Transverse colon (tissue), 4 donors: ENCODE data around the gene GLOD4. TPM values are rescaled to one million over a fixed set of nuclear protein-coding genes. Genes with fewer than 3 reads are reported as not detected.
A peak's percentile ranks its signal among the peaks of the same experiment; 100 is the strongest.

ENCODE experiments used
- DNase-seq: peaks from one replicate; pipeline ENCODE4 v3.0.0-alpha.2; 2019
- H3K27ac ChIP-seq, 4 donors: fragments of 200-600 bp; sonication (generic); 2 replicates each; pipeline ENCODE4 v1.5.1; 2016 to 2018; ENCODE audit warnings: inconsistent platforms in 4 of 4
- H3K27me3 ChIP-seq: fragments of 200-600 bp; sonication (generic); 2 replicates; pipeline ENCODE4 v1.5.1; 2017; ENCODE audit warnings: inconsistent platforms
- H3K36me3 ChIP-seq, 4 donors: fragments of 200-600 bp; sonication (generic); 2 replicates each; pipeline ENCODE4 v1.5.1; 2017 to 2019; ENCODE audit warnings: inconsistent platforms in 4 of 4
- H3K4me1 ChIP-seq, 4 donors: fragments of 200-600 bp; sonication (generic); 2 replicates each; pipeline ENCODE4 v1.5.1; 2017 to 2020; ENCODE audit warnings: inconsistent platforms in 4 of 4
- H3K4me3 ChIP-seq, 4 donors: fragments of 200-600 bp; sonication (generic); 1 replicate in 1 of 4; 2 replicates in 3 of 4; pipeline versions ENCODE4 v1.5.1 to v1.6.1; 2017 to 2019; ENCODE audit warnings: inconsistent platforms in 4 of 4
- H3K9me3 ChIP-seq, 2 donors: fragments of 200-600 bp; sonication (generic); 2 replicates each; pipeline ENCODE4 v1.5.1; 2017 to 2019; ENCODE audit warnings: inconsistent platforms in 2 of 2
- EP300 ChIP-seq: sonication (generic); formaldehyde crosslinking; IDR thresholded peaks from one replicate; pipeline ENCODE4 v1.6.1; 2017; ENCODE audit warnings: antibody characterized with exemption, low read depth
- POLR2A ChIP-seq: fragments of 450-650 bp; IDR thresholded peaks from one replicate; pipeline ENCODE4 v1.6.1; 2016; ENCODE audit warnings: antibody characterized with exemption, mild to moderate bottlenecking, moderate library complexity
- POLR2AphosphoS5 ChIP-seq, 3 donors: sonication (generic); formaldehyde crosslinking; IDR thresholded peaks; one replicate each; pipeline ENCODE4 v1.6.1; 2016; ENCODE audit warnings: antibody characterized with exemption in 3 of 3
- WGBS, 2 donors: methylation state at CpG; one replicate each; pipeline ENCODE4 v1.1.5; 2018; ENCODE audit warnings: low coverage in 1 of 2; 5-methylcytosine and 5-hydroxymethylcytosine counted together
- in situ Hi-C, 4 donors: fragments of 200-750 bp; cut with MboI; loops; one replicate each; pipeline versions ENCODE4 v1.15.0 to v1.15.1; 2017; ENCODE audit warnings: low sequenced_read_pairs in 3 of 4, low pct_ligation_motif_present in 1 of 4, low pct_unique_long_range_greater_than_20kb in 1 of 4
- intact Hi-C: fragments of 100-400 bp; cut with DNase I; formaldehyde crosslinking; loops from one replicate; pipeline ENCODE4 v1.15.1; 2023; ENCODE audit warnings: low total_unique reads
- total RNA-seq, 4 donors: library from RNA; depleted of rRNA; stranded (reverse); fragments of >200 nt; gene quantifications; one replicate each; pipeline ENCODE4 v1.1.0, GENCODE V29; 2016
- TF ChIP-seq, protein P1 (sequence below), 5 experiments: fragments of 200-600 bp in 3 of 5; fragments of 450-650 bp in 2 of 5; sonication (generic) in 3 of 5; IDR thresholded peaks; 1 replicate in 2 of 5; 2 replicates in 3 of 5; pipeline ENCODE4 v1.5.1; 2016 to 2017; ENCODE audit warnings: antibody characterized with exemption in 5 of 5, inconsistent platforms in 3 of 5, mild to moderate bottlenecking in 2 of 5, moderate library complexity in 1 of 5

GLOD4 gene
- total RNA-seq, 4 donors from 2014 or later, result 65.5 to 124 (median 73.7) TPM

DNA sequence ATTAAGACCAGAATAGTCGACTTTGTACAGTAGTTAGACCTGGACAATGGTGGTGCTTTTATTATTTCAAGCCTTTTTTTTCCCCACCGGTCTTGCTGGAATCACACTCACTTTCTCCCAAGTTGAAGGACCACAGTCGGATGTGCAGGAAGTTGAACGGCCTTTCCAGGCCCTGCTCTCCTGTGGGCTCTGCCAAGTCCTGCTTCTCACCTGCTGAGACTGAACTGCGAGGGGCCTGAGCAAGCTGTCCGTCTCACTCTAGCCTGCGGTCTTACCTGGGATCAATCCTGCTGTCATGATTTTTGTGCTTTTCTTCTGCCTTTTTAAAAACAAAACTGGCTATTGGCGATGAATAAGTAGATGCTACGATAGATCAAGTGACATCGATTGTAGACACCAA, 48.3 kb downstream of the GLOD4 start:
- no peaks in the 10 kb centered on the region for H3K27me3 ChIP-seq
- DNase-seq, result no peak
- no peaks in the 10 kb centered on the region for H3K36me3 ChIP-seq
- no peaks in the 10 kb centered on the region for H3K9me3 ChIP-seq
- peaks cover 3 to 22% (median 13%) of the 10 kb centered on the region in 4 donors for H3K4me1 ChIP-seq
- H3K4me3 ChIP-seq, result peak overlapping the region in 1 of 4 donors; percentile 56
- in situ Hi-C loops (no loop called here), intact Hi-C loops (no loop called here)
- 72 to 85% methylated on average over 8 to 10 of the region's 10 CpGs for WGBS, 2 donors
- peak overlapping the region in 1 of 4 donors; percentile 89 for H3K27ac ChIP-seq
- TF ChIP-seq POLR2A (no peak), EP300 (no peak), POLR2AphosphoS5 (IDR thresholded peaks at IDR 0.05) (no peak)
- TF ChIP-seq, protein P1, sequence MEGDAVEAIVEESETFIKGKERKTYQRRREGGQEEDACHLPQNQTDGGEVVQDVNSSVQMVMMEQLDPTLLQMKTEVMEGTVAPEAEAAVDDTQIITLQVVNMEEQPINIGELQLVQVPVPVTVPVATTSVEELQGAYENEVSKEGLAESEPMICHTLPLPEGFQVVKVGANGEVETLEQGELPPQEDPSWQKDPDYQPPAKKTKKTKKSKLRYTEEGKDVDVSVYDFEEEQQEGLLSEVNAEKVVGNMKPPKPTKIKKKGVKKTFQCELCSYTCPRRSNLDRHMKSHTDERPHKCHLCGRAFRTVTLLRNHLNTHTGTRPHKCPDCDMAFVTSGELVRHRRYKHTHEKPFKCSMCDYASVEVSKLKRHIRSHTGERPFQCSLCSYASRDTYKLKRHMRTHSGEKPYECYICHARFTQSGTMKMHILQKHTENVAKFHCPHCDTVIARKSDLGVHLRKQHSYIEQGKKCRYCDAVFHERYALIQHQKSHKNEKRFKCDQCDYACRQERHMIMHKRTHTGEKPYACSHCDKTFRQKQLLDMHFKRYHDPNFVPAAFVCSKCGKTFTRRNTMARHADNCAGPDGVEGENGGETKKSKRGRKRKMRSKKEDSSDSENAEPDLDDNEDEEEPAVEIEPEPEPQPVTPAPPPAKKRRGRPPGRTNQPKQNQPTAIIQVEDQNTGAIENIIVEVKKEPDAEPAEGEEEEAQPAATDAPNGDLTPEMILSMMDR (IDR thresholded peaks at IDR 0.05), result no peak

DNA sequence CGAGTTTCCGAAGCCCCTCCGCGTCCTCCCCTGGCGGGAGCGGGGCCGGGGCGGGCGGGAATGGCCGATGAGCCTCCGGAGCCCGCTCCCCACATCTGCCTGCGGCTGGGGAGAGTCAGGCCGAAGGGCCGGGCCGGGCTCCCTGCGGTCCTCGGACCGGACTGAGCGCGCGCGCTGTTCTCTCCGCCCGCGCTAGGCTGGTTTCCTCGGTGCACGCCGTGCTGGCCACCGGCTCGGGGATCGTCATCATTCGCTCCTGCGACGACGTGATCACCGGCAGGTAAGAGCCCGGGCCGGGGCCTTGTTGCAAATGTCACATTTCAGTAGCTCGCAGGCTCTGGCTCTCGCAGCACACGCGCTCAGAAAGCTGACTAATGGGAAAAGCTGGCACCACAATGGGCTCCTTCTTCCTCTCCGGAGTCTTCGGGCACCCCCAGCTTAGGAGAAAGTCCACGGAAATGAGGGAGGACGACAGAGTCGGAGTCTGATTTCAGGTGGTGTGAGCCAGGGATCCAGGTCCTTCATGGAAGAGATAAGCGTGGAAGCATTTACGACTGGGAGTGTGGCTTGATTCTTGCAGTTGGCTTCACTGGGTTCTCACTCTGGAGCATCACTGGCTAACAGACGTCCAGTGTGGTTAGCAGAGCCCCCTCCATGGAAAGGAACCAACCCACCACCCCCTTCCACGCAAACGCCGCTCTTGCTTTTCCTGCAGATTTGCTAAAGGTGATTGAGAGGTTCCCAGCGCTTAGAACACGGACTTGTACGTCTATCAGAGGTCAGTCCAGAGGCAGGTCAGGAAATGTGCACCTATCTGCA, 49.0 kb downstream of the GLOD4 start:
- Histone ChIP-seq H3K27me3 (no peaks in the 10 kb centered on the region), H3K27ac (peak overlapping the region; percentile 86 to 89 (median 88)), H3K36me3 (no peaks in the 10 kb centered on the region), H3K4me3 (peak overlapping the region; percentile 56 to 89 (median 82)), H3K4me1 (peaks cover 3 to 22% (median 13%) of the 10 kb centered on the region in 4 donors), H3K9me3 (no peaks in the 10 kb centered on the region)
- peak; percentile 49 for DNase-seq
- intact Hi-C loops, result no loop called here
- 10 to 40% methylated on average over 3 to 33 of the region's 57 CpGs for WGBS, 2 donors
- TF ChIP-seq POLR2A (peak; percentile 25), POLR2AphosphoS5 (IDR thresholded peaks at IDR 0.05) (no peak), EP300 (no peak)
- TF ChIP-seq, protein P1 (IDR thresholded peaks at IDR 0.05), result no peak
- in situ Hi-C loops, result no loop called here

DNA sequence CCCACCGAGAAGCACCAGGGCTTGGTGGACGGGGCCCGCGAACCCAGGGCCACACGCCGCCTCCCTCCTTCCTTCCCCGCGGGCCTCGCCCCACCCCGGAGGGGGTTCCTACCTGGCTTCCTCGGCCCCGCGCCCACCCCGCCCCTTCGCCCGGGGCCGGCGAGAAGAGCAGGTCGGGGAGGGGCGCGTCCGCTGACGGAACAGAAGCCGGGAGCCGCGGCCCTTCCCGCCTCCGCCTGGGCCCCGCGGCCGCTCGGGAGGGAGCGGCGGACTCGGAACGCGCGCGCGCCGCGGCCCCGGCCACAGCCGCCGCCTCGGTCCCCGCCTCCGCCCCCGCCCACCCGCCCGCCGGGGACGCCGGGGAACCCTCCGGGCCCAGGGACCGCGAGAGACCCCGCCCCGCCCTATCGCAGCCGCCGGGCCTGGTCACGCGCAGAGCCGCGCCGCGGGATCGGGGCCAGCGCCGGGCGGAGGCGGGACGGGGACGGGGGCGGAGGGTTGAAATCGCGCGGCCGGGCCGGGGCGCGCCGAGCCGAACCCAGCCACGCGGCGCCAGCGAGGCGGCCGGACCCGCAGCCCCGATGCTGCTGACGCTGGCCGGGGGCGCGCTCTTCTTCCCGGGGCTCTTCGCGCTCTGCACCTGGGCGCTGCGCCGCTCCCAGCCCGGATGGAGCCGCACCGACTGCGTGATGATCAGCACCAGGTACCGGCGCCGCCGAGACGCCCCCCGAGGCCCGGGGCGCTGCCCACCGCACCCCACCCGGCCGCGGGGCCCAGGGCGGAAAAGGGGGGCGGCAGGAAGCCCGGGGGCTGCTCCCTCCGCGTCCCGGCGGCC, 49.8 kb downstream of the GLOD4 start, which contains the start of gene TLCD3A:
Gene TLCD3A, plus strand, starts transcription at position 530 of the 835 bp plus-strand sequence. Its CDS starts 52 bp downstream, at position 582.
- in situ Hi-C loops (no loop called here), intact Hi-C loops (no loop called here)
- Histone ChIP-seq H3K27ac (peak within 1 kb of the TSS; percentile 86 to 89 (median 88)), H3K27me3 (no peaks in the 10 kb centered on the region), H3K9me3 (no peaks in the 10 kb centered on the region), H3K36me3 (no peaks in the 10 kb centered on the region), H3K4me1 (peaks cover 3 to 22% (median 13%) of the 10 kb centered on the region in 4 donors), H3K4me3 (peak within 1 kb of the TSS; percentile 56 to 89 (median 82))
- TF ChIP-seq, protein P1 (IDR thresholded peaks at IDR 0.05), result no peak
- TF ChIP-seq POLR2A (peak; percentile 38), EP300 (no peak), POLR2AphosphoS5 (IDR thresholded peaks at IDR 0.05) (peak in 2 of 3 donors; percentile 12 to 23)
- 0% methylated on average over 30 of the region's 126 CpGs; no CpG with 5 or more reads in 1 of the 2 donors for WGBS, 2 donors
- DNase-seq, result peak; percentile 78

DNA sequence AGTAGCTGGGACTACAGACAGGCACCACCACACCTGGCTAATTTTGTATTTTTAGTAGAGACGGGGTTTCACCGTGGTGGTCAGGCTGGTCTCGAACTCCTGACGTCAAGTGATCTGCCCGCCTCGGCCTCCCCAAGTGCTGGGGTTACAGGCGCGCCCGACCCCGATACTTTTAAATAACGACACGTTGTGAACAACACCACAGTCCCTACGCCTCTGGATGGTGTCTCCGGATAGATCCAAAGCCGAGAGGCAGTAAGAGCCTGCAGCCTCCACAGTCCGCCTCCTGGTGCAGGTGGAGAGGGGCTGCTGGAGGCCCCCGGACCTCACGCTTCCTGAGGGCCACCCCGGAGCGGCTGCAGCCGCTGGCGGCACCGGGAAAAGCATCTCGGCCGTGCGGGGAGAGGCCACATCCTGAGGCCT, 50.4 kb downstream of the GLOD4 start:
- peak overlapping the region; percentile 86 to 89 (median 88) for H3K27ac ChIP-seq
- H3K36me3 ChIP-seq, result no peaks in the 10 kb centered on the region
- 4% methylated on average over 26 of the region's 26 CpGs; no CpG with 5 or more reads in 1 of the 2 donors for WGBS, 2 donors
- peaks cover 3 to 22% (median 14%) of the 10 kb centered on the region in 4 donors for H3K4me1 ChIP-seq
- no peak for DNase-seq
- TF ChIP-seq EP300, result no peak
- TF ChIP-seq, protein P1 (IDR thresholded peaks at IDR 0.05), result peak in 1 of 5 experiments; percentile 16
- no peaks in the 10 kb centered on the region for H3K9me3 ChIP-seq
- H3K4me3 ChIP-seq, result peak overlapping the region; percentile 56 to 89 (median 69)
- in situ Hi-C loops, result no loop called here
- no peaks in the 10 kb centered on the region for H3K27me3 ChIP-seq
- intact Hi-C loops, result no loop called here
